HG02610 (cell line): ENCODE data around the gene STYXL1.
A peak's percentile ranks its signal among the peaks of the same experiment; 100 is the strongest.
"Not testable (repeated sequence)": the region's sequence is repeated elsewhere in the genome, so short reads cannot be mapped to it uniquely, and the experiment has no call there.

Experiments used
- ATAC-seq: cut with Tn5 transposase; IDR thresholded peaks from one replicate; pipeline ENCODE4 v1.9.1; 2021; ENCODE audit warnings: mild to moderate bottlenecking, moderate library complexity; ENCODE audit not compliant: unreplicated experiment

Gene STYXL1

DNA sequence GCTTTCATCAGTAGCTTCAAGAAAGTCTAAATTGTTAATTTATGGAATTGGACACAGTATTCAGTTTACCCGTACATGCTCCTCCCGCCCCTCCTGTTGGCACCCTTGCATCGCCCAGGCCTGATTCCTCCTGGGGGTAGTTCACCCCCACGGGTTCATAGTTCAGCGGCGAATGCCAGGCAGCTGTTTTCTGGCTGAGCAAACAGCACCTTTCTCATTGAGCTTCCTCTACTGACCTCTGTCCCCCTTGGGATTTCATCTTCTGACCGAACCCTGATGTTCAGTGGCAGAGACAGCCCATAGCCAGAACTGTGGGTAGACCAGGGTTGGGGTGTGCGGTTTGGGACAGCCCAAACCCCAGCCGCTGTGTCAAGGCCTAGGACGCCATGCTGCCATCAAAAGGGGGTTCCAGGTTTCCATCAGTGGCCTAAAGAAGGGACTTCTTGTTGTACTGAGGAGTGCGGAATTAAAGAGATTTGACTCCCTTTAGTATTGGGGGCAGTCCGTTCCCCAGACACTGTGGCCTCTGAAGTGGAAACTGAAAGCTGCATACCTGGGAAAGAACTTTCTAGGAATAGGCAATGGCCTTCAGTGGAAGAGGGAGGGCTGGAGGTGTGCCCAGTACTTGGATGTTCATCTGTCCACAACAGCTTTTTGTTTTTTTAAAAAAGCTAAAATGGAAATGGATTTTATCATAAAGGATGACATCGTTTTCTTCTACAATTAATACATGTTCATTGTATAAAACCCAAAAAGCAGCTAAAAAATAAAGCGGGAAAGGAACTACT, 19.1 kb upstream of the STYXL1 start:
- ATAC-seq = no peak

DNA sequence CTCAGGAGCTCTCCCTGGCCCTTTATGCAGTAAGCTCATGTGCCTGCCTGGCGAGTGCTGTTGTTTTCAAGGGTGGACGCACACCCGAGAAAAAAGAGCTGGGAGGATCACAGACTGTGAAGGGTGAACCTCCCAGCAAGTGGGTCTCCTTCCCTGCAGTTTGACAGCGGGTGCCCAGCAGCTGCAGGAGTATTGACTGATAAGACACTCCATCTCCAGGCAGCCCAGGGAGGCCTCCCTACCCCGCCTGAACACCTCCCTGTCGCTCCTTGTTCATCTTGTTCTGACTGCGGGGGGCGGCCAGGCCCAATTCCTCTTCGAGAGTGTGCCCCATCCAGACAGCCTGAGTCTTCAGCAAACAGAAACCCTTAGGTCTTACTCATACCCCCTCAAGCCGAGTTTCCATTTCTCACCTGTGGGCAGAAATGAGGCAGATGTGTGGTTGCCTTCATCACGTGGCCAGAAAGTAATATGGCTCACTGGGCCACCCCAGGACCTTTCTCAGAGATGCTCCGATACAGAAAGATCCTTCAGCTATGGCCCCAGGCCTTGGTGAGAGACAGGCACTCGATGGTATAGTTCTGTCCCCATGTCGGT, 17.3 kb upstream of the STYXL1 start:
- no peak for ATAC-seq

DNA sequence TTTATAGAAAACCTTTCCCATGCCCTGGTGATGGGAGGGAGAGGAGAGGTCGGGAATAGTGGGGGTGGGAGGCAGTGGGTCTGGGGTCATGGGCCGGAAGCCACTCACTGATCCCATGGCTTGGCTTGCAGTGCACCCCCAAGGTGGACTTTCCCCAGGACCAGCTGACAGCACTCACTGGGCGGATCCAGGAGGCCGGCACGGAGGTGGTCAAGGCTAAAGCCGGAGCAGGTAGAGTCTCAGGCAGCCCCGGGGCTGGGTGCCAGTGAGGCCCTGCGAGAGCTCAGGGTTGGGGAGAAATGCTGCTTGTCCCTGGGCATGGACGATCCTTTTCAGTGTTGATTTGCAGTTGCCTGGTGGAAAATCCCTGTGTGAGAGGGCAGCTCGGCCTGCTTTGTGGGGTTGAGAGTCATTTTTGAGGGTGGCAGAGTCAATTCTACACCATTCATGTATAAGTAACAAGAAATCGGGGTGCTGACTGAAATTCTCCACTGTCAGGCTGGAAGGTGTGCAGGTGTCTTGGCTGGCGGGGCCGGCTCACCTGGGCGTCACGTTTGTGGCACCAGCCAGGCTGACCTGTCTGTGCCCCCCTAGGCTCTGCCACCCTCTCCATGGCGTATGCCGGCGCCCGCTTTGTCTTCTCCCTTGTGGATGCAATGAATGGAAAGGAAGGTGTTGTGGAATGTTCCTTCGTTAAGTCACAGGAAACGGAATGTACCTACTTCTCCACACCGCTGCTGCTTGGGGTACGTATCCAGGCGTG, 16.6 kb upstream of the STYXL1 start:
- no peak for ATAC-seq

DNA sequence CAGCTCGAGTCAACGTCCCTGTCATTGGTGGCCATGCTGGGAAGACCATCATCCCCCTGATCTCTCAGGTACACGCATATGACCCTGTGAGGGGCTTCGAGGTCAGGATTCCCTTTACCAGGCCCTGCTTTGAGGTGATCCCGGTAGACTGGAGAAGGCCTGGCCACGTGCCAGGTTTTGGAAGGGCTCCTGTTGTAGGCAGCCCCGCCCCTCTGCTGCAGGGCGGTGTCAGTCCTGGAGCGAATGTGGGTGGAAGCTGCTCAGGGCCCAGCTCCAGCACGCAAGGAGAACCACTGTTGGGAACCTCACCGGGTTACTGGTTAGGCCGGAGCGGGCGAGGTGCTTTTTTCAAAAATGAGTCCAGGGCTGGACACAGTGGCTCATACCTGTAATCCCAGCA, 15.7 kb upstream of the STYXL1 start:
- no peak for ATAC-seq

DNA sequence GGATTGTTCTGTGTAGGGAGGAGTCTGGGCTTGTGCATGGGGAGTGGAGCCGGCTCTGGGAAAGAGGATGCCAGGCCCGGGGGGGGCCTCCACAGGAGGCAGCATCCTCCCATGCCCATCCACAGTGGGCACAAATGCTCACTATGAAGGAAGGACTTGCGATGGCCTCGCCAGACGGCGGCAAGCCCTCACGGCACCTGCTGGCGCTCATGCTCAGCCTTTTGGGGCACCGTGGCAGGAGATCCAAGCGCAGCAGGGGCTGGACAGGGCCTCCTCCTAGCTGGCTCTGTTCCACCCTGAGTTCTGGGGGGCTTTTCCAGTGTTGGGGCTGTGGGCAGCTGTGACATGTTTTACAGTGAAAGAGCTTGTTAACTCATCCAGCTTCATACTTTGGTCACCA, 15.3 kb upstream of the STYXL1 start:
- no peak for ATAC-seq

DNA sequence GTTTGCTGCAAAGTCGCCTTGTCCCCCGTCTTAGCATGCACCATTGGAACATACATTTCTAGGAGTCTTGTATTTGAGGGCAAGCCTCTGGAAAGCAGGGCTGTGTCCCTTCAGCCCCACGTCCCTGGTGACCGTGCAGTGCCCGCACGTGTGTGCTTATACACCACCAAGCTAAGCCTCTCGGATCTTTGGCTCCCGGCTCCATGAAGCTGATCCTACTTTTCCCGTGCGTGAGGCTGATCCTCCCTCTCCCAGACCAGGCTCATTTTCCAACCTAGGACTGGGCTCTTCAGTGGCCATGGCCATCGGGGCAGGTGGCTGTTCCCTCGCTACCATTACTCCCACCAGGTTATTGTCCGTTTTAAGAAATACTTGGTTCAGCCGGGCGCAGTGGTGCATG, 14.5 kb upstream of the STYXL1 start:
- ATAC-seq = no peak

DNA sequence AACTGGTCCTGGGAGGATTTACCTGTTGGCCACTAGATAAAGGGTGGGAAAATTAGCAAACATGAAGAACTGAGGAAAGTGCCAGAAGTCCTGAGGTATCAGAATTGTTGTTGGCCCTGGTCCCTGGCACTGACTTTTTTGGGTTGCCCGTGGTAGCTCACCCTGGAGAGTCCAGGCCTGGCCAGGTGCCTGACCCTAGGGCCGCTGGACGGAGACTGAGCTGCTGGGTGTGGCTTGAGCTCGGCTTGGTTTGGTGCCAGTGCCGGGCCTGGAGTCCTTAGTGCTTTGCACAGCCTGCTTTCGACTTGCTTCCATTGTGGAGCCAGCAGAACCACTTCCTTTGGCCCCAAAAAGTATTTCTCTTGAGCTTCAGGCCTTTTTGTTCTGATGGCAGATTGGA, 13.0 kb upstream of the STYXL1 start:
- no peak for ATAC-seq

DNA sequence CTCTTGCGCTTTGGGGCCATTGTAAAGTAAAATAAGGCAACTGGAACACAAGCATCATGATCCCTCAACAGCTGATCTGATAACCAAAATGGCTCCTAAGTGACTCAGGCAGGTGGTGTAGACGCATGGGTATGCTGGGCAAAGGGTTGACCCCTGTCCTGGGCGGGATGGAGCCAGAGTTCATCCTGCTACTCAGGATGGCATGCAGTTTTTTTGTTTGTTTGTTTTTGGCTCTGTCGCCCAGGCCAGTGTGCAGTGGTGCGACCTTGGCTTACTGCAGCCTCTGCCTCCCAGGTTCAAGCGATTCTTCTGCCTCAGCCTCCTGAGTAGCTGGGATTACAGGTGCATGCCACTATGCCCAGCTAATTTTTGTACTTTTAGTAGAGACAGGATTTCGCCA, 10.9 kb upstream of the STYXL1 start:
- ATAC-seq = not testable (repeated sequence)

DNA sequence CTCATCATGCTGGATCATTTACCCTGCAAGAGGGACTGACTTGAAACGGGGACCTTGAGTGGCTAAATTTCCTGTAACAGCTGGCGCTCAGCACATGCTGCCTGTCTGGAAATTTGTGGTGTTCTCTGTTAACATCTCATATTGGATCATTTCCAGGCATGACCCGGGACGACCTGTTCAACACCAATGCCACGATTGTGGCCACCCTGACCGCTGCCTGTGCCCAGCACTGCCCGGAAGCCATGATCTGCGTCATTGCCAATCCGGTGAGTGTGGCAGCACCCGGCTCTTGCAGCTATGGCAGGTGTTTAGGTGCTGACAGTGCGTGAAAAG, 10.0 kb upstream of the STYXL1 start:
- no peak for ATAC-seq

DNA sequence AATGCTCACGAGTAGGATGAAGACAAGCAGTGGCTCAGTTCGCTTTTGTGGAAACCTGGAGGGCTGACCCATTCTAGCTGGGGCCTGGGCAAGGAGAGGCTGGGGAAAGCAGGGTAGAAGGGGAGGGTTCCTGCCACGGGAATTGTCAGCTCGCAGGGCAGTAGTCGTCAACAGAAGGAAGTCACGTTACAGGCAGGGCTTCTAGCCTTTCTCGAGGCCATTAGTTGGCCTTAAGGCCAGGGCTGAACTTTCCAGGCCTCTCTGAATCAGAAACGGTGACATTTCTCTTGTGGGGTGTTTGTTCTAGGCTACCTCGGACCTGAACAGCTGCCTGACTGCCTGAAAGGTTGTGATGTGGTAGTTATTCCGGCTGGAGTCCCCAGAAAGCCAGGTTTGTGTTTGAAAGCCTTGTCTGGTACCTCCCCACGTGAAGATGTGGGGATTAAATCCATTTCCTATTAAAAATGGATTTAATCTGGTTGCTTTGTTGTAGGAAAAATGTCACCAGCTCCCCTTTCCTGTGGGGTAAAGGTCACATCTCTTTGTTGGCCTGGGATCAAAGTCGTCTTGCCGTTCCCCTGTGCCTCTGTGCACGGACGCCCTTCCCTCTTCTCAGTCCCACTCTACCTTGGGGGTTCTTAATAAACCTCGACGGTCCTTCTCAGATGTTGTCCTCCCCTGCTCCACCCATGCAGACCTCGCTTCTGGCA, 9.5 kb upstream of the STYXL1 start:
- ATAC-seq = no peak

DNA sequence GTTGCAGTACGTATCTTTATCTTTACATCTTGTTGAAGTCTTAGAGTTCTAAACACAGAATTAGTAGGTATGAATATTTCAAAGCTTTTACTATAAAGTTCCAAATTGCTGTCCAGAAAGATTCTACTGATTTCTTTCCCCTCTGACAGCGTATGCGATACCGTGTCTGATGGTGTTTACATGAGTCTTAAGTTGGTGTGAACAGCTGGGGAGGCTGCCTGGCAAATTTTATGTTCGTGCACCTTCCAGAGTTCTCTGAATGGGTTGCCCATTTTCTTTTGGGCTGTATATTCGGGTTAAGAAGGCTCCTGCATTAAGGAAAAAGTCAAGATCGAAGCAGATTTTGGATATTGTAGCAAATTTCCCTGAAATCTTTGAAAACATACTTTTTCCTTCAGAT, 8.4 kb upstream of the STYXL1 start:
- ATAC-seq = no peak

DNA sequence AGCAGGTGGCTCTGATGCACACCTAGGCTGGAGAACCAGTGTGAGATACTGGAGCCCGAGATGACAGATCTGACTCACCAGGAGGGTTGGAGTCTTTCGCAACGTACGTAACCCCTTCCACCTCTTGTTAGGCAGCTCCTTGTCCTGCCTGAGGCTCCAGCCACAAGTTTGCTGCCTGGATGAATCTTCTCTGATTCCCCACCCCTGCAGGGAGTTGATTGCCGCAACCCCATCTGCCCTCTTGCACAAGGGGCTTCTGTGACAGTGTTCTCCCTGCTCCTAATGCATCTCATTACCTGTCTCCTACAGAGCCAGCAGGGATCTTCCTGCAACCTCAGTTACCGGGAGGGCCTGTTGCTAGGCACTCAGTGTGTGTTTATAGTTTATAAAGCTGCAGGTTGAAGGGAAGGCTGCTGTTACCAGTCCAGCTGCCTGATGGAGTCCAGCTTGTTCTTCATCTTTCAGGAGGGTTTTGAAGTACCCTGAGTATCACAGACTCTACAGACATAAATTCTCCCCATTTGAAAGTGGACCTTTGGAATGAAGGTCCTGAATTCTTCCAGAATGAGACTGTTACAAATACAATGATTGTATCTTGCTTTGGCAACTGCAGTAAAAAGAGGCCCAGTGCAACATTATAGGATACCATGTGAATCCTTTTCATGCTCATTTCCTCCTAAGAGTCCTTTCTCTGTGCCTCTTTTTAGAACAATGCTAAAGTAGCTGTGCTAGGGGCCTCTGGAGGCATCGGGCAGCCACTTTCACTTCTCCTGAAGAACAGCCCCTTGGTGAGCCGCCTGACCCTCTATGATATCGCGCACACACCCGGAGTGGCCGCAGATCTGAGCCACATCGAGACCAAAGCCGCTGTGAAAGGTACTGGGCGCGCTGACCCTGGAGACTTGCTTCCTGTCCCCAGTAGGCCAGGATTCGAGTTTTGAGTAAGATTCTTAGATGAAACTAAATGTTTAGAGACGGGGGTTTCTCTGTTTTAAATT, 6.6 kb upstream of the STYXL1 start:
- ATAC-seq = no peak

DNA sequence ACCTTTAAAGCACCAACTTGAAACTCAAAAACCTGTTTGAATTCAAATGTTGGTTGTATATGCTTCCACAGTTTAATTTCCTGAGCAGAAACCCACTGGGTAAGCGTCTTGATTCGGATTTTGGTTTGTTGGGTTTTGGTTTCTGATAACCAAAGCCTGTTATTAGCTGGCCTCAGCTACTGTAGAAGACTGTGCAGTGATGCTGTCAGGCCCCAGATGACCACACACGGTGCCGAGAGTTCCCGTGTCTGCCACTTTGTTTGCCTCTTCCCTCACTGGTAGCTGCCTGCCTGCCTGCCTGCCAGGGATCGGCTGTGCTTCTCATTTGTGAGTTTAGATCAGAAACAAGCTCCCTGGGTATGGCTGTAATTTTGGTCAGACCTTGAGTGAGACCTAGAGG, 5.7 kb upstream of the STYXL1 start:
- ATAC-seq = no peak

DNA sequence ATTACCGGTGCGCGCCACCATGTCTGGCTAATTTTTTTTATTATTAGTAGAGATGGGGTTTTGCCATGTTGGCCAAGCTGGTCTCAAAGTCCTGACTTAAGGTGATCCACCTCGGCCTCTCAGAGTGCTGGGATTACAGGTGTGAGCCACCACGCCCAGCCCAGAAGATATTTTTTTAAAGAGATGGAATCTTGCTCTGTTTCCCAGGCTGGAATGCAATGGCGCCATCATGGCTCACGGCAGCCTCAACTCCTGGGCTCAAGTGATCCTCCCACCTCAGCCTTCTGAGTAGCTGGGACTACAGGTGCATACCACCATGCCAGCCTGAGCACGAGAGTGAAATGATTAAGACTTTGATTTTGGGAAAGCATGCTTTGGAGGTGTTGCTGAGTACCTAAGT, 4.9 kb upstream of the STYXL1 start:
- ATAC-seq = not testable (repeated sequence)

DNA sequence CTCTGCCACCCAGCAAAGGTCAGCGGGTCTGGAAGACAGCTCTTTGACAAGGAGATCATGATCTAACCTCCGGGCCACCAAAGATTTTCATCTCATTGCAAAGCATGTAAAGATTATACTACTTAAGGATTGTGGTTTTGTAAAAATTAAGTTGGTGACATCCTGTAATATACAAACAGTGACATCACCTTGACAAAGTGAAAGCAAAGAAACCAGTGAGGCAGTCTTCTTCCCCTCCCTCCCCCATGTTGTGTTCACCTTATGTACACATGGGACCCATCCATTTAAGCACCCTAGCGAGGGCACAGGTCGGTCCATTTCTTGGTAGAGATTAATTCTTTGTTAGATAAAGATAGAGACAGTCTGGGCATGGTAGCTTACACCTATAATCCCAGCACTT, 4.0 kb upstream of the STYXL1 start:
- ATAC-seq = no peak

DNA sequence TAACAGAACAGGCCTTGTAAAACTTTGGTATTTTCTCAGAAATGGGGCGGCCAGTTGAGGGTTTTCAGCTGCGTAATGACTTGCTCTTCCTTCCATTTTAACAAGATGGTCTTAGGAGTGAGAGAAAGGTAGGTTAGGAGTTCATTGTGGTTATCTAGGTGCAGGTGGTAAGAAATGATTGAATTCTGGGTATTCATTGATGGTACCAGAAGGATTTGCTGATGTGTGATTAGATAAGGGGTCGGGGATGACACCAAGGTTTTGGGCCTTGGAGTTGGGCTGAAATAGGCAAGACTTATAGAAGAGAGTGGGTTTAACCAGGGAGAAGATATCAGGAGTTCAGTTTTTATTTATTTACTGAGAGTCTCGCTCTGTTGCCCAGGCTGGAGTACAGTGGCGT, 2.7 kb upstream of the STYXL1 start:
- no peak for ATAC-seq

DNA sequence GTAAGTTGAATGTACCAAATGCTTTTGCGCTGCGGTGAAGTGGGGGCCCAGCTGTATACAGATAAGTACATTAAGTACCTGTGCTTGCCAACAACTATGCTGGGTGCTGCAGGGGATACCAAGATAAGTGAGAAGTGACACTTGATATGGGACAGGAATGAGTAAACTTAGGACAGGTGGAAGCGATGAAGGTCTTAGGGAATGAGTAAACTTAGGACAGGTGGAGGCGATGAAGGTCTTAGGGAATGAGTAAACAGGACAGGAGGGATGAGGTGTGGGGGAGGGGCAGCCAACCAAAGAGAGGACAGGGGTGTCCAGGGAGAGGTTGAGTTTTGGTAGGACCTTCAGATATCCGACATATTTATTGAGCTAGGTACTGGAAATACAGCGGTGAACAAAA, 1.5 kb upstream of the STYXL1 start:
- ATAC-seq = no peak

DNA sequence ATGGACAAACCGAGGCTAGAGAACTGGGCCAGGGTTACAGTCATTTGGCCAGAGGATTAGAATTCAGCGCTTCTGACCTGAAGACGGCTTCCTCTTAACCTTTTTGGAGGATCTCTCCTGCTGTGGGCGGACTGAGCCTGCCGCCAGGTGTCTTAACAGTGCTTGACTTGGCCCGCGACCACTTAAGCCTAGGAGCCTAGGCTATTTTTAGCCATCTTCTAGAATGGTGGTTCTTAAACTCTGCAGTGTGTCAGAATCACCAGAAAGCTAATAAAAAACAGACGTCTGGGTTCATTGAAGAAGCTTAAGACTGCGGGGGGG, 828 bp upstream of the STYXL1 start:
- ATAC-seq = no peak

DNA sequence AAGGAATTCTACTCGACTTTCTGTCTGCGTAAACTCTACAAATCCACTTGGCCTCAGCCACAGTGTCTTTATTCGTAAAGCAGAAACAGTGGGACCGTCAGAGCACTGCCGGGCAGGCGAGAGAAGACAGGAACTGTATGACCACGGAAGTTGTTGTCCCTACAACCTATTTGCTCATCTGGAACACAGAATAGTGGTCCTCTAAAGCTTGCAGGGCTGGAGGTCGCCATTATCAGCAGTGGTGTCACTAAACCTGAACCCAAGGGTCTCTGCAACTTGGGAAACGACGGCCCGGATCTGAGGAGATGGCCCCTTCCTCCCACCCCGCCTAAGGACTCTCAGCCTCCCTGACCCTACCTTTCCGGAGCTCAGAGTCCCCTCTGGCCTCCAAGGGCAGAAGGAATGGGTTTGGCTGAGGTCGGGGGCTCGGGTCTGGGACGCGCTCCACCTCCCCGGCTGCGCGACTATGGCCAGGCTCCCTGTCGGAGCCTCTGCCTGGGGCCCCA, 442 bp downstream of the STYXL1 start:
- ATAC-seq = peak; percentile 5

DNA sequence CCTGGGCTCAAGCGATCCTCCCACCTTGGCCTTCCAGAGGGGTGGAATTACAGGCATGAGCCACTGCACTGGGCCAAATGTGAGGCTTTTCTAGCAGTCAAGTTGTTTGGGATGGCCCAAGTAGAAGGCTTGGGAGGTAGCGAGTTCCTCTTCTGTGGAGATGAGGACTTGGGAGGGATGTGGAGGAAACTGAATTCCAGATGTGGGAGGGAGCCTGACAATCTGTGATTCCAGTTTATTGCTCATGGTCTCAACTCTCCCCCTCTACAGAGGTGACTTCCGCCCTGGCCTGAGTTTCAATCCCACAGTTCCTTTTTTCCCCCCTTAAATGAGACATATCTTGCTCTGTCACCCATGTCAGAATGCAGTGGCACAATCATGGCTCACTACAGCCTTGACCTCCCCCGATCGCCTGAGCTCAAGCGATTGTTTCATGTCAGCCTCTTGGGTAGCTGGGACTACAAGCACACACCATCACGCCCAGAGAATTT, 3.4 kb downstream of the STYXL1 start:
- ATAC-seq = no peak
